Osteocyte (in vitro differentiated cells): ENCODE data around the gene LAPTM5. TPM values are rescaled to one million over a fixed set of nuclear protein-coding genes. Genes with fewer than 3 reads are reported as not detected.

ENCODE experiments used
- DNase-seq: peaks from one replicate; pipeline ENCODE4 v3.0.0; 2021; ENCODE audit warnings: mixed read lengths; ENCODE audit not compliant: unreplicated experiment; ENCODE audit errors: extremely low spot score
- H3K27ac Mint-ChIP-seq: one replicate; pipeline ENCODE4 v1.8.0; 2021; ENCODE audit warnings: mild to moderate bottlenecking, mixed read lengths; ENCODE audit not compliant: unreplicated experiment
- H3K27me3 Mint-ChIP-seq: one replicate; pipeline ENCODE4 v1.8.0; 2021; ENCODE audit warnings: mixed read lengths; ENCODE audit not compliant: unreplicated experiment
- H3K36me3 Mint-ChIP-seq: one replicate; pipeline ENCODE4 v1.8.0; 2021; ENCODE audit warnings: mixed read lengths; ENCODE audit not compliant: unreplicated experiment
- H3K4me1 Mint-ChIP-seq: one replicate; pipeline ENCODE4 v1.8.0; 2021; ENCODE audit warnings: mixed read lengths; ENCODE audit not compliant: unreplicated experiment
- H3K4me3 Mint-ChIP-seq: one replicate; pipeline ENCODE4 v1.8.0; 2021; ENCODE audit warnings: mild to moderate bottlenecking, moderate library complexity, mixed read lengths; ENCODE audit not compliant: unreplicated experiment
- H3K9me3 Mint-ChIP-seq: one replicate; pipeline ENCODE4 v1.8.0; 2021; ENCODE audit warnings: mixed read lengths; ENCODE audit not compliant: unreplicated experiment
- total RNA-seq: library from RNA; stranded (reverse); gene quantifications from 2 replicates; pipeline ENCODE4 v1.2.1, GENCODE V29; 2021
- TF ChIP-seq, protein P1 (sequence below): fragments of 200-600 bp; sonication (generic); IDR thresholded peaks from 2 replicates; pipeline ENCODE4 v1.5.0; 2021; ENCODE audit warnings: antibody characterized with exemption, mild to moderate bottlenecking, moderate library complexity

Gene LAPTM5
- total RNA-seq, 1 donor from 2014 or later: not detected

- no peaks in the 10 kb centered on the region for H3K36me3 Mint-ChIP-seq
- no peaks in the 10 kb centered on the region for H3K4me1 Mint-ChIP-seq
- TF ChIP-seq, protein P1, sequence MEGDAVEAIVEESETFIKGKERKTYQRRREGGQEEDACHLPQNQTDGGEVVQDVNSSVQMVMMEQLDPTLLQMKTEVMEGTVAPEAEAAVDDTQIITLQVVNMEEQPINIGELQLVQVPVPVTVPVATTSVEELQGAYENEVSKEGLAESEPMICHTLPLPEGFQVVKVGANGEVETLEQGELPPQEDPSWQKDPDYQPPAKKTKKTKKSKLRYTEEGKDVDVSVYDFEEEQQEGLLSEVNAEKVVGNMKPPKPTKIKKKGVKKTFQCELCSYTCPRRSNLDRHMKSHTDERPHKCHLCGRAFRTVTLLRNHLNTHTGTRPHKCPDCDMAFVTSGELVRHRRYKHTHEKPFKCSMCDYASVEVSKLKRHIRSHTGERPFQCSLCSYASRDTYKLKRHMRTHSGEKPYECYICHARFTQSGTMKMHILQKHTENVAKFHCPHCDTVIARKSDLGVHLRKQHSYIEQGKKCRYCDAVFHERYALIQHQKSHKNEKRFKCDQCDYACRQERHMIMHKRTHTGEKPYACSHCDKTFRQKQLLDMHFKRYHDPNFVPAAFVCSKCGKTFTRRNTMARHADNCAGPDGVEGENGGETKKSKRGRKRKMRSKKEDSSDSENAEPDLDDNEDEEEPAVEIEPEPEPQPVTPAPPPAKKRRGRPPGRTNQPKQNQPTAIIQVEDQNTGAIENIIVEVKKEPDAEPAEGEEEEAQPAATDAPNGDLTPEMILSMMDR: no peak
- H3K27ac Mint-ChIP-seq: no peak overlapping the region
- H3K27me3 Mint-ChIP-seq: peaks cover 4% of the 10 kb centered on the region
- DNase-seq: no peak
- peaks cover 4% of the 10 kb centered on the region for H3K9me3 Mint-ChIP-seq
- H3K4me3 Mint-ChIP-seq: no peak overlapping the region
These were observed 19.4 kb downstream of the LAPTM5 start for GRCh38 chr1:30738040-30738714.

DNA sequence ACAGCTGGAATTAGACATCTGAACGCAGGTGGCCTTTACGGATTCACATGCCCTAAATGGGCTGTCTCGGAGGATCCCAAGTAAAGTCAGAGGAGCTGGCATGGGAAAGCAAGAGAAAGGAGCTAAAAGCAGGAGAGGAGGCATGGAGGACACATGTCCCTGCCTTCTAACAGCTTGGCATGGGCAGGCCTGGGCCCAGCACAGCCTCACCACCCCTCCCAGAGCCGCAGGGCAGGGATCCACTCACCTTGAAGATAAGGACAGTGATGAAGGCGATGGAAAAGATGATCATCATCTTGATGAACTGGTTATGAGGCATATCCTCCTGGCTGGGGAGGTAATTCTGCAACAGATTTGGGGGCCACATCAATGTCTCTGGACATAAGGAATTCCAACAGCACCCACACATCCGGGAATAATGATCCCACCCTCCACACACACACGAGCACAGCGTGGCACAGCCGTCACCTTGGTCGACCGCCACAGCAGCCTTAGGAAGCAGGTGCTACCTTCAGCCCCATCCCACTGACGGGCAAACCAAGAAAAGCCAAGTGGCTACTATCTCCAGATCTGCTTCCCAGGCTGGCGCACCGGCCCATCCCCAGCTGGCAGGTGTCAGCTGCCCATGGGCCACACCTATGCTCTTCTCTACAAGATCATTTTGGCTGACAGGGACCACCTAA is 20.1 kb downstream of the LAPTM5 start:
- Mint-ChIP-seq H3K4me1 (peaks cover 4% of the 10 kb centered on the region), H3K27ac (no peak overlapping the region), H3K9me3 (peaks cover 4% of the 10 kb centered on the region), H3K27me3 (peaks cover 4% of the 10 kb centered on the region), H3K36me3 (no peaks in the 10 kb centered on the region), H3K4me3 (no peak overlapping the region)
- DNase-seq: no peak
- TF ChIP-seq, protein P1: no peak

DNA sequence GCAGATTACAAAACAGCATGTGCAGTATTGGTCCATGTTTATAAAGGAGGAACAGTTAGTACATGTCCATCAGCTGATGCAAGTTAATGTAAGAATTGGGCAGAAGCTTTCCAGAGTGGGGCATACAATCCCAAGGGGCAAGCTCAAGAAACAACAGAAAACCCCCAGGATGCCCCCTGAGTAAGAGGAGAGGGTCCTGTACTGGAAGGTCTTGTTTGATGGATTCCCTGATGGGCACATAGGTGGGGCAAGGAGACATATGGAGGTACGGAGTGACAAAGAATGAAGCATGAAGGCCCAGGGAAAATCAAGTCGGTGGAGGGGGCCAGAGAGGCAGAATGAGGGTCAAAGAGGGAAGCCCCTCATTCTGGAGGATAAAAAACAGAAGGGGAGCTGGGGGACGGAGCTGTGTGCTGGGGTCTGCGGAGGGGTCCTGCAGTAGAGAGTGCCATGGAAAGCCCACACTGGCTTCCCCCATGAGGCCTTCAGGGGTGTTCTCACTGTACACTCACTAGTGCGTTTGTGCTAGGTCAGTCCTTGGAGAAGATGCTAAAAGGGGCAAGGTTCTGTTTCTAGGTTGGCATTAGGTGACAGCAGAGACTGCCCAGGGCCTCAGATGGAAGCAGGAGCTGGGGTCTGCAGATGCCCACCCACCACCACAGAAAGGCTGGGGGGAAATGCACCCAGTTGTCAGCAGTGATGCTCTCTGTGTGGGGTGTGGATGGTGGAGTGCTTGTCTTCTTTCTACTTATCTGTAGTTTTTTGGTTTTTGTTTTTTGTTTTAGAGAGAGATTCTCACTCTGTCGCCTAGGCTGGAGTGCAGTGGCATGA is 21.7 kb downstream of the LAPTM5 start:
- Mint-ChIP-seq H3K4me1 (peaks cover 5% of the 10 kb centered on the region), H3K36me3 (no peaks in the 10 kb centered on the region), H3K27ac (no peak overlapping the region), H3K27me3 (peaks cover 2% of the 10 kb centered on the region), H3K9me3 (peaks cover 4% of the 10 kb centered on the region), H3K4me3 (no peak overlapping the region)
- DNase-seq: no peak
- TF ChIP-seq, protein P1: no peak

DNA sequence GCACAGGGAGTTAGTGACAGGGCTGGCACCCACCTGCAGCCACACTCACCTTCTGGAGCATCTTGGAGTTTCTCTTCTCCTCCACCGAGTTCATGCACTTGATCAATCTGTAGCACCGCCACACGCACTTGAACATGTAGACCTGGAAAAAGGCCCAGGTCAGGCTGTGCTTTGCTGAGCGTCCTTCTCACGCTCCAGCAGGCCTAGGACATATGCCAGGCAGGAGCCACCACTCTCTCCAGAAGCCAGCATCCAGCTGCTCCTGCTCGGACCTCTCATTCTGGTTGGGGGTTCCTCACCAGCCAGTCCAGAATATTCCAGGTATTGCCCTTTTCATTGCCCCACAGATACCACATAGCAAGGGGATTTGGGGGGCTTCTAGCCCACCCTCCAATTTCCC is 22.4 kb downstream of the LAPTM5 start:
- Mint-ChIP-seq H3K27me3 (peaks cover 2% of the 10 kb centered on the region), H3K9me3 (peaks cover 4% of the 10 kb centered on the region), H3K4me3 (no peak overlapping the region), H3K4me1 (peaks cover 8% of the 10 kb centered on the region), H3K27ac (no peak overlapping the region), H3K36me3 (no peaks in the 10 kb centered on the region)
- TF ChIP-seq, protein P1: no peak
- DNase-seq: no peak

GRCh38 chr1:30734580-30734979 is 23.0 kb downstream of the LAPTM5 start:
- DNase-seq: no peak
- no peak overlapping the region for H3K4me3 Mint-ChIP-seq
- TF ChIP-seq, protein P1: no peak
- peaks cover 4% of the 10 kb centered on the region for H3K9me3 Mint-ChIP-seq
- no peaks in the 10 kb centered on the region for H3K36me3 Mint-ChIP-seq
- no peak overlapping the region for H3K27ac Mint-ChIP-seq
- peaks cover 2% of the 10 kb centered on the region for H3K27me3 Mint-ChIP-seq
- H3K4me1 Mint-ChIP-seq: peaks cover 8% of the 10 kb centered on the region
